GM10248 (cell line): ENCODE measurements around the gene CEP128.

Source experiments
- CTCF ChIA-PET: fragments of 300-600 bp; sonication (Branson Sonifier 250); formaldehyde crosslinking; extraction: SDS; loops from one replicate; lab custom pipeline; 2021; ENCODE audit warnings: antibody characterized with exemption; lab: Yijun Ruan, JAX
- POLR2A ChIA-PET: fragments of 350-650 bp; sonication (Branson Sonifier 250); formaldehyde crosslinking; extraction: SDS; loops from one replicate; lab custom pipeline; 2020; ENCODE audit warnings: antibody characterized with exemption; lab: Yijun Ruan, JAX
- DNase-seq: peaks from one replicate; pipeline ENCODE4 v3.0.0; 2012; ENCODE audit errors: extremely low spot score
- CTCF ChIP-seq: IDR thresholded peaks from 2 replicates; pipeline ENCODE4 v1.5.1; 2012; ENCODE audit warnings: mild to moderate bottlenecking, low read depth; ENCODE audit errors: extremely low read depth, missing control alignments, control extremely low read depth

The CEP128 gene

GRCh38 chr14:80981673-80982072 is 40.1 kb upstream of the CEP128 start:
- ChIA-PET POLR2A (no interaction called here), CTCF (interaction anchor here (0.9 to 1.4 kb wide), 3 partner anchors 15 to 182 kb away, joined by 3 to 4 read pairs (median 3); no protein-coding TSS in a partner anchor)
- DNase-seq: no peak
- TF ChIP-seq CTCF: no peak

GRCh38 chr14:80981156-80981555 is 39.6 kb upstream of the CEP128 start:
- DNase-seq: no peak
- CTCF ChIA-PET: interaction anchor here (1.2 to 1.6 kb wide), 3 partner anchors 15 to 182 kb away, joined by 3 to 4 read pairs (median 4); no protein-coding TSS in a partner anchor
- POLR2A ChIA-PET: no interaction called here
- TF ChIP-seq CTCF: no peak

GRCh38 chr14:80979951-80980350 is 38.4 kb upstream of the CEP128 start:
- CTCF ChIA-PET: interaction anchor here (1.0 to 1.6 kb wide), 3 partner anchors 9 to 16 kb away, joined by 3 to 4 read pairs (median 3); no protein-coding TSS in a partner anchor
- TF ChIP-seq CTCF: no peak
- POLR2A ChIA-PET: no interaction called here
- DNase-seq: no peak

GRCh38 chr14:80978403-80978802 is 36.9 kb upstream of the CEP128 start:
- POLR2A ChIA-PET: no interaction called here
- no peak for DNase-seq

GRCh38 chr14:80977221-80977620 is 35.7 kb upstream of the CEP128 start:
- TF ChIP-seq CTCF: no peak
- no peak for DNase-seq
- CTCF ChIA-PET: interaction anchor here (0.7 to 9.6 kb wide), 4 partner anchors 10 to 34 kb away, joined by 3 to 103 read pairs (median 4); partner anchors contain the start of gene TSHR
- POLR2A ChIA-PET: no interaction called here

More at GRCh38 chr14:80978403-80978802, 36.9 kb upstream of the CEP128 start:
- CTCF ChIA-PET: interaction anchor here (1.0 to 9.6 kb wide), 4 partner anchors 9 to 185 kb away, joined by 5 to 103 read pairs (median 6); partner anchors contain the start of gene TSHR
- TF ChIP-seq CTCF: no peak

GRCh38 chr14:80974679-80975078 is 33.1 kb upstream of the CEP128 start:
- POLR2A ChIA-PET: no interaction called here
- no peak for DNase-seq
- TF ChIP-seq CTCF: no peak
- CTCF ChIA-PET: interaction anchor here (0.9 to 9.6 kb wide), 5 partner anchors 12 to 195 kb away, joined by 3 to 103 read pairs (median 6); partner anchors contain the start of gene TSHR
